ENCODE data around the gene BATF3.
"Not testable (repeated sequence)": the region's sequence is repeated elsewhere in the genome, so short reads cannot be mapped to it uniquely, and the experiment has no call there.

BATF3 gene, protein sequence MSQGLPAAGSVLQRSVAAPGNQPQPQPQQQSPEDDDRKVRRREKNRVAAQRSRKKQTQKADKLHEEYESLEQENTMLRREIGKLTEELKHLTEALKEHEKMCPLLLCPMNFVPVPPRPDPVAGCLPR

DNA sequence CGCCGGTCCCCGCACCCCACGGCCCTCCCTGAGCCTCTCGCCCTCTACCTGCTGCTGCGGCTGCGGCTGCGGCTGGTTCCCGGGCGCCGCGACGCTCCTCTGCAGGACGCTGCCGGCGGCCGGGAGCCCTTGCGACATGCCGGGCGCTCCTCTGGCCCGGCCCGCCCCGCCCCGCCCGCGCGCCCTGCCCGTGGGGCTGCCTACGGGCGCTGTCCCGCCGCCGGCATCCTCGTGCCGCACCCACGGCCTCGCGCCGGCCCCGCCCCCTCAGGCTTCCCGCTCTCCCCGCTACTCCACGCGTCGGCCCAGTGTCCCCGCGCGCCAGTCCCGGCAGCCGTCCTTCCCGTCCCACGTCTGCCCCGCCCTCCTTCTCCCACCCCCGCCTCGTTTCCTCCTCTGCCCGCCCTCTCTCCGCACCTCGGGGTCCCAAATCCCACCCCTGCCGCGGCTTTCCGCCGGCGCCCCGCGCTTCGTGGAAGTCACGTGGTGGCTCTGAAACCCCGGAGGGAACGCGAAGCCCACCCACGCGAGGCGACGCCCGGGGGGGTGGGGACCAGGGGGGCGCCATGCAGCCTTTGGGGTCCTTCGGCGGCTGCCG is at the start of gene BATF3:
TSS of gene BATF3 (minus strand) at position 216 of the 598 bp plus-strand sequence. CDS start at position 138, 78 bp downstream.
- no peak for DNase-seq (ENCODE audit: low read depth in 2 of 2)

DNA sequence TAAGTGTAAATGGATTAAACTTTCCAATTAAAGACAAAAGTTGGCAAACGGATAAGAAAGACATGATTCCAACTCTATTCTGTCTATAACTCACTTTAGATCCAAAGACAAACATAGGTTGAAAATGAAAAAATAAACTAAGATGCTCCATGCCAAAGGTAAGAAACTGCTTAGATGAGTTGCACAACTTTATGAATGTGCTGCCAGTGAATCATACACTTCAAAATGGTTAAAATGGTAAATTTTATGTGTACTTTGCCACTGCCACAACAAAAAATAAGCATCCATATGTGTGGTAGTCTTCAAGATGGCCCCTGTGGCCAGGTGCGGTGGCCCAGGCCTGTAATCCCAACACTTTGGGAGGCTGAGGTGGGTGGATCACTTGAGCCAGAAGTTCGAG is 46.9 kb upstream of the BATF3 start:
- DNase-seq (ENCODE audit: low read depth in 2 of 2), result no peak

DNA sequence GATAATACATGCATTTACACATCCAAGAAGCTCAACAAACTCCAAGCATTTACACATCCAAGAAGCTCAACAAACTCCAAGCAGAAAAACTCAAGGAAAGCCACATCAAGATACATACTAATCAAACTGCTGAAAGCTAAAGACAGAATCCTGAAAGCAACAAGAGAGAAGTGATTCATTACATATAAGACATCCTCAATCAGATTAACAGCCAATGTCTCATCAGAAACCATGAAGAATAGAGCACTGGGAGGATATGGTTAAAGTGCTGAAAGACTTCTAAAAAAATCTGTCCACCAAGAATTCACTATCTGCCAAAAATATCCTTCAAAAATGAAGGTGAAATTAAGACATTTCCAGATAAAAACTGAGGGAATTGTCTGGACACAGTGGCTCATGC is 45.7 kb upstream of the BATF3 start:
- no peak for DNase-seq (ENCODE audit: low read depth in 2 of 2)

DNA sequence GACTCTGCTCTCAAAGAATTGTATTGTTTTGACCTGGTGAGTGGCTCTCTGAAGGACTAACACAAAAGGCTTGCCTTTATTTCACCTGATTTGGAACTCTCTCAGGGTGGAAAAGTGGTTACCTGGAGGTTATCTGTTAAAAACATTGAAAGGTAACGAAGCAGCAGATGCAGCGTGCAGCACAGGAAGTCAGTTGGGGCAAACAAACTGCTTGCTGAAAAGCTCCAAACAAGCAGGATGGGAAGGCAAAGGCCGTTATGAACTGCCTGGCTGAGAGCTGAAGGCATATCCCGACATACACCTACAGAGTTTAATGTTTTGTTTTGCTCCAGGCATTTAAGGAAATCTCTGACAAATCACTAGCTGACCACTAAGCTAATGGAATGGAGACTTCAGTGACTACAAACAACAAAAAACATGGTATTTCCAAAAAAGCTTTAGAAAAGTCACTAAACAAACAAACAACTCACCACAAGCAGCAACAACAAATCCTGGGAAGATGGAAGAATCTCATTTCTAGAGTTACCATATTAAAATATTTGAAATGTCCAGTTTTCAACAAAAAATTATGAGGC is 44.3 kb upstream of the BATF3 start:
- DNase-seq (ENCODE audit: low read depth in 2 of 2), result no peak

DNA sequence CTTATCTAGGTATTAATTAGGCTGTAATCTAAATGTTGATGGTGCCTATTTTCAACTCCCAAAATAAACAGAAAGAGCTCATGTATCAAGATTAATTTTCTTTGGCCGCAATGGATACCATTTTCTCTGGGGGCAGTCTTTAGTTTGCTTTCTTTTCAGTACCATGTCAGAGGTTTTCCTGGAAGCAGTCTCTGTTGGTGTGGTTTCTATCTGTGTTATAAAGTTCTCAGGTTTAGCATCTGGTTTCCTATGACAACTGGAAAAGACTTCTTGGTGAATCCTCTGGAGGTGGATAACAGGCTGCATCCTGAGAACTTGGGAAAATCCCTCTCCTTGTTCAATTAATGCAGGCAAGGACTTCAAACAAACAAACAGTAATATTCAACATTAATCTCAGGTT is 38.7 kb upstream of the BATF3 start:
- DNase-seq (ENCODE audit: low read depth in 2 of 2), result no peak

DNA sequence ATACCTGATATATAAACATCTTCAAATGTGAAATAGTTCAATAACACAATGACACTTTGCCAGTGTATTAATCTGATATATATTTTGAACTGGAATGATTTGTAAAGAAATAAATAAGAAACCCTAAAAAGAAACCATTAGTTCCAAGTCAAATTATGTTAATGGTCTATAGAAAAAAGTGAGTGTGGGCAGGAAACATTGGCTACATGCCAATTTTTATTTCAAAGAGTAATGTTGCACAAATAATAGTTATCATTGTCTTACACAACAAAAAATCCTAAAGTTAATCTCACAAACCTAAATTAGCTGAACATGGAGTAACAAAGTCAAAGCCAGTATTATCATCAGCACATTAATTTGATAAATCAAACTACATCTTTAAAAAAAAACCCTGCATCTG is 37.9 kb upstream of the BATF3 start:
- no peak for DNase-seq (ENCODE audit: low read depth in 2 of 2)

DNA sequence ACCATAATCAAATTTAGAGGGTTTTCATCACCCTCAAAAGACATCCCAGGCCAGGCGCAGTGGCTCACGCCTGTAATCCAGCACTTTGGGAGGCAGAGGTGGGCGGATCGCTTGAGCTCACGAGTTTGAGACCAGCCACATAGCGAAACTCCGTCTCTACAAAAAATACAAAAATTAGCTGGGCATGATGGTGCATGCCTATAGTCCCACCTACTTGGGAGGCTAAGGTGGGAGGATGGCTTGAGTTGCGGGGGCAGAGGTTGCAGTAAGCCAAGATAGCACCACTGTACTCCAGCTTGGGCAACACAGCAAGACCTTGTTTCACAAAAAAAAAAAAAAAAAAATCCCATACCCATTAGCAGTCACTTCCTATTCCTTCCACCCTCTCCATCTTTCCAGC is 33.5 kb upstream of the BATF3 start:
- DNase-seq (ENCODE audit: low read depth in 2 of 2), result no peak

DNA sequence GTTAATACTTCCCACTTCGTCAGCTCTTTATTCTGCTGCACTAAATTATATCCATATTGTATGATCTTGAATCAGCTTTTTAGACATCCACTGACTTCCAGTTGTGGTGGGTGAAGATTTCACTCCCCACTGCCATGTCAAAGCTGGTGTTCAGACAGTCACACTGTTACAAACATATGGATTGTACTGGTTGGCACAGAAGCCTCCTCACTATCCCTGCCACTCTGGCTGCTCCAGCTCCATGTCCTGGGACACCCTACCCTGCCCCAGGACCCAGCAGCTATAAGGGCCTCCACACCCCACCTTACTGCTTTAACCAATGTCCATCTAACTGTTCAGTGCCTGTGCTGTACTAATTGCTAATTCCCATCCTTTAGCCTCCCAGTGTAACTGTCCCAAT is 32.0 kb upstream of the BATF3 start:
- DNase-seq (ENCODE audit: low read depth in 2 of 2), result no peak

DNA sequence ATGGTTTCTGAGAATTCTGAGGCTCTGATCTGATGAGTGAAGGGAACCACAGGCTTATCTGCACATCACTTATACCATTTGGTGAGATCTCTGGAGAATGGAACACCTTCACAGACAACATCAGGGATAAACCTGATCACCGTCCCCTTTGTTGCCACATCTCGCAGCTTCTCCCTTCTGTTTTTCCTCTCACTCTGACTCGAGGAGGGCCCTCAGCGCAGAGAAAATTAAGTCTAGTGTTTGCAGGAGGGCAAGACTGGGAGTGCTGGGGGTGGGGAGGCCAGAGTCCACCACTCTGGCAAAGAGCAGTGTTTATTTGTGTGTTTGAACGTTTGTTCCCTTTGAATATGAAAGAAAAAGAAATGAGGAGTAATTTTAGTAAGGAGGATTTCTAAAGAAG is 29.0 kb upstream of the BATF3 start:
- DNase-seq (ENCODE audit: low read depth in 2 of 2), result no peak

DNA sequence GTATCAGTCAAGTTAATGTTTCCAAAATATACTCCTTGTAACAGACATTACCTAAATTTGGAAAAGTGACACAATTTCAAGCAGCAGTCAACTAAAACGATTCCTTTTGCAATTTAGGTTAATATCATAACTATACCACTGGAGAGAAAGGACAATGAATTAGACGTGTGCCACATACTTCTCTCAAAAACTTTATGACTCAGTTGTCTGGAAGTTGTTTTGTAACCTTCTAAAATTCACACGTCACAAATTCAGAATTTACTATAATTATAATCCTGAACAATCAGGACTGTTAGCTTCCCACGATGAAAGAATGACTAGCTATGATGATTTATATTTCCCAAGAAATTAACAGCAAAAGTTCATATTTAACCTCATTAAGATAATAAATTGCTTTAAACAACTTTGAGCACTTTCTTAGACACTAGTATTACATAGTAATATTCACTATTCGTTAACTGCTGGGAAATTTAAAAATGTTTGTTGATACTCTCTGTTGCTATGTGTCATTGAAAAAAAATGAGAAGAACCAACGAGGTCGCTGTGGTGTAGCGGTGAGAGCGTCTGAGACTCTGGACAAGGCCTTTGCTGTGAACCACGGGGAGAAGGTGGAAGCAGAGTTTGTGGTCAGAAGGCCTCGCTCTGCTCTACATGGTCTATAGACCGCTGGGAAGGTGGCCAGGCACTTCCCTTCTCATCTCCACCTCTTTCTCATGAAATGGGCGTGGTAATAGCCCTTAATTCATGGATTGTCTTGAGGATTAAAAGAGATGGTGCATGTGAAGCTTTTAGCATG is 27.9 kb upstream of the BATF3 start:
- DNase-seq (ENCODE audit: low read depth in 2 of 2), result peak in 1 of 2 experiments; percentile 13

DNA sequence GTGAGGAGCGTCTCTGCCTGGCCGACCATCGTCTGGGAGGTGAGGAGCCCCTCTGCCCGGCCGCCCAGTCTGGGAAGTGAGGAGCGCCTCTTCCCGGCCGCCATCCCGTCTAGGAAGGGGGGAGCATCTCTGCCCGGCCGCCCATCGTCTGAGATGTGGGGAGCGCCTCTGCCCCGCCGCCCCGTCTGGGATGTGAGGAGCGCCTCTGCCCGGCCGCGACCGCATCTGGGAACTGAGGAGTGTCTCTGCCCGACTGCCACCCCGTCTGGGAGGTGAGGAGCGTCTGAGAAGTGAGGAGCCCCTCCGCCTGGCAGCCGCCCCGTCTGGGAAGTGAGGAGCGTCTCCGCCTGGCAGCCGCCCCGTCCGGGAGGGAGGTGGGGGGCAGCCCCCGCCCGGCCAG is 25.0 kb upstream of the BATF3 start:
- not testable (repeated sequence) for DNase-seq (ENCODE audit: low read depth in 2 of 2)

DNA sequence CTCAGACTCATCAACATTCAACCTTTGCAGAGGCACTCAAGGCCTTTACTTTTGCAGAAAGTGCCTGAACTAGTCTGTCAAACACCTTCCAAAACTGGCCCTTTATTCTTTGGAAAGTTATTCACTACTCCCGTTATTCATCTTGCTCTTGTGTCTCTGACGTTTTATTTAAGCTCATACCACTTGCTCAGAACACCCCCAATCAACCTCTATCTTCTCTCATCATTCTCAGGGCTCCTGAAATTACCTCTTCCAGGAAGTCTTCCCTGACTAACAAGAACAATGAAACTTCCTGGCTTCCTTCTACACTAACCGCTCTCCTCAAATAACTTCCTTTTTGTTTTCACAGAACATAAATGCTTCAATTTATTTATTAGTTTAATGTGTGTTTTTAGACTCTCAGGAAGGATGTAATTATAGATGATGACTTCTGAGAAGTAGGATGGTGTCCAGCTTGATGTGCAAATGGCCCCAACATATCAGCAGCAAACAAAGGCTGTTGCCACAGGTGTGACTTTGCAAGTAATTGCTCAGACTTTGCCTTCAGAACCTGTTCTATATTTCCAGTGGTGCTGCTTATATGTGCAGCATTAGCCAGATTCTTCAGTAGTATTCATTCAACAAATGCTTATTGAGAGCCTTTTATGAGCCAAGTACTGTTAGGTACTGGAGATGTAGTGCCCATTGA is 22.8 kb upstream of the BATF3 start:
- no peak for DNase-seq (ENCODE audit: low read depth in 2 of 2)

DNA sequence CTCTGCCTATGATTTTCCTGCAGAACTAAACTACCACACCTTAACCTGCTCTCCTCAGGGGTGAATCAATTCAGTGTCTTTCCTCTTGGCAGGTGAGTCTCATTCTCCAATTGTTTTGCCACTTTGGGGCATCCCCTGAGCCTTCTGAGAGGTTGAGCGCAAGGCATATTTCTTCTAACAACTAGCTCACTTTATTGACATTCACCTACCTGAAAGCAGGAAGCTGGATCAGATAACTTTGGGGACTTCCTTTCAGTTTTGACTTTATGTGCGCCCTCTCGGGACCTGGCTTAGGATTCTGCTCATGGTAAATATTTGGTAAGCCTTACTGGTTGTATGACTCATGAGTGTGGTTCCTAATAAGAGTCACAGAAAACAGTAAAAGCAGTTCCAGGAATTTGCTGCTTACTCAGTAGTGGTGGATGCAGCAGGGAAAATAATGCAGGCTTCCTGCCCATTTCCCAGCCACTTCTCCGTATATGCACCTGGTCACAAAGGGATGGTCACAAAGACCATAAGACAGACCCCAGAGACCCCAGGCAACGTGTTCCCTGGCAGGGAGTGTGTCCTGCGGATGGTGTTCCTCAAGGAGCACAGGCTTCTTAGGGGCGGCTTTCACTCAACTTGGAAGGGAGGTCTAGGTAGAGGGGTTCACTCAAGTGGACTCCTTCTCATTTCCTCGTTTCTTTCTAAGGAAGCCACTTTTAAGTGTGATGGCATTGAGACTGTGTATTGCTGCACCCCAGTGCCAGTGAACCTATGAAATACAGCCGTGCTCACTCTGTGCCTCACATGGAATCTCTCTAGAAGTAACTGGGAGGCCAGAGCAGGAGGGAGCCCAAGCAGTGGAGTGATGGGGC is 22.0 kb upstream of the BATF3 start:
- DNase-seq (ENCODE audit: low read depth in 2 of 2), result peak; percentile 50 to 55

DNA sequence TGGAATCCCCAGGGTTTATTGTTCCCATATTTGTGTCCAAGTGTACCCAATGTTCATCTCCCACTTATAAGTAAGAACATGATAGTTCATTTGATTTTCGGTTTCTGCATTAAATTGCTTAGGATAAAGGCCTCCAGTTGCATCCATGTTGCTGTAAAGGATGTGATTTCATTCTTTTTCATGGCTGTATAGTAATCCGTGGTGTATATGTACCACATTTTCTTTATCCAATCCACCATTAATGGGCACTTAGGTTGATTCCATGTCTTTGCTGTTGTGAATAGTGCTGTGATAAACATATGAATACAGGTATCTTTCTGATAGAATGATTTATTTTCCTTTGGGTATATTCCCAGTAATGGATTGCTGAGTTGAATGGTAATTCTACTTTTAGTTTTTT is 20.0 kb upstream of the BATF3 start:
- DNase-seq (ENCODE audit: low read depth in 2 of 2), result no peak

DNA sequence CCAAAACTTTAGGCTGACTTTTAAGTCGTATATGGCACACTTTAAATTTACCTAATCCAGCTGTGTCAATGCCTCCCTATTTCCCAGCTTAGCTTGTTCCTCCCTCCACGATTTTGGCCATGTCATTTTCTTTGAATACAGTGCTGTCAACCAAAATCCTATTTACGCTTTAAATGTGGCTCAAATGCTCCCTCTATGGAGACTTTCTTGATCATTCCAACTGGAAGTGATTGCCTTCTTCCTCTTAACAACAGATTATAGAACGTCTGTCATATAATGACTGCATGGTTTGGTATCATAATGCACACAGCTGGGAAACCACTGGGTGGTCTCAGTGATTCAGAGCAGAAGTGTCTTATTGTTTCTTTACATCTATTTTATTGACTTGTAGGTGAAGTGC is 18.9 kb upstream of the BATF3 start:
- peak in 1 of 2 experiments; percentile 18 for DNase-seq (ENCODE audit: low read depth in 2 of 2)

DNA sequence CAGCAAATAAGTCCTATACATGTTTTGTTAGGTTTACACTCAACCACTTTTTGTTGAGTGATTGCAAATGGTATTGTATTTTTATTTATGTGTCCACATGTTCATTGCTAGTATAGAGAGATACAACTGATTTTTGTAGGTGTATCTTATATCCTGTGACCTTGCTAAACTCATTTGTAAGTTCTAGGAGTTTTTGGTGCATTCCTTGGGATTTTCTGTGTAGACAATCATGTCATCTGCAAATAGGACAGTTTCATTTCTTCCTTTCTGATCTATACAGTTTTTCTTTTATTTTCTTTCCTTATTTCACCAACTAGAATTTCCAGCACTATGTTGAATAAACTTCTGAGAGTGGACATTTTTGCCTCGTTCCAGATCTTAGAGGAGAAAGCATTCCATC is 16.5 kb upstream of the BATF3 start:
- no peak for DNase-seq (ENCODE audit: low read depth in 2 of 2)

DNA sequence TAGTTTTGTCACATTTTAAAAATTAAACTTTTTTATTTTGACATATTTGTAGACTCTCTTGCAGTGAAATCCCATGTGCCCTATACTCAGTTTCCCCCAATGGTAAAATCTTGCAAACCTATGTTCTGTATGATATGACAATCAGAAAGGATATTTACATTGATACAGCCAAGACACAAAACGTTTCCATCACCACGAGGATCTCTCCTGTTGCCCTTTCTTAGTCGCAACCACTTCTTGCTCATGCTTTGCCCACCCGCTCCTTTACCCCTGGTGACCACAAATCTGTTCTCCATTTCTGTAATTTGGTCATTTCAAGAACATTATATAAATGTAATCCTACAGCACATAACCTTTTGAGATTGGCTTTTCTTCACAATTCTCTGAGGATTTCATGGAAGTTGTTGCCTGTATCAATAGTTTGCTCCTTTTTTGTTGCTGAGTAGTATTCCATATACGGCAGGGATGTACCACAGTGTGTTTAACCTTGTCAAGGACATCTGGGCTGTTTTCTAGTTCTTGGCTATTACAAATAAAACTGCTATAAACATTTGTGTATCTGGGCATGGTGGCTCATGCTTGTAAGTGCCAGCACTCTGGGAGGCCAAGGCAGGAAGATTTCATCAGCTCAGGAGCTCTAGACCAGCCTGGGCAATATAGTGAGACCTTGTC is 14.0 kb upstream of the BATF3 start:
- DNase-seq (ENCODE audit: low read depth in 2 of 2), result no peak

DNA sequence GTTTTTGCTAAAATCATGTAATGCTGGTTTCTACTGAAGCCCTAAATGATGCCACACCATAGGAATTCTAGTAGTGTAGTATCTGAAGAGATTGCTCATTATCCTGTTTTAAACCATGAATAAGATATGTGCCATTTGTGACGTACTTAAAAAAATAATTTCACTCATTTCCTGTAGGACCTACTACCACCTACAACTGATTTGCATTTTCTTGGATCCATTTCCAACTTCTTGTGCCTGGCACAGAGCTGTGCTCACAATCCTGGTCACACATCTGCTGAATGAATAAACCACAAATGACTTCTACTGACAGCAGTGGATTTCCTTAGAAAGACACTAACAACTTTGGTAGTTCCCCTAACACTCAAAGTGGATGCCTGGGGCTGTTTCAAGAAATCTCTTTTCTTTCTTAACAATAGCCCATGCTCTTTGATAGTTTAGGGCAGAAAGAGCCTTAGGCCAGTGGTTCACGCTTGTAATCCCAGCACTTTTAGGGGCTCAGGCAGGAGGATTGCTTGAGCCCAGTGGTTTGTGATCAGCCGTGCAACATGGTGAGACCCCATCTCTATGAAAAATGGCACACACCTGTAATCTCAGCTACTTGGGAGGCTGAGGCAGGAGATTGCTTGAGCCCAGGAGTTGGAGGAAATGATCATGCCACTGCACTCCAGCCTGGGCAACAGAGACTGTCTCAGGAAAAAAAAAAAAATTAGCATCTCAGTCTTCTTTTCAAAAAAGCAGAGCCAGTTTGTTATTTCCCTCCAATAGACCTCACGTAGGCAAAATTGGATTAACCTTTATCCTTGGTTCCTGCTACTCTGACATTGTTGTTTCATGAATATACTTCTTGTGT is 13.0 kb upstream of the BATF3 start:
- peak; percentile 58 to 66 for DNase-seq (ENCODE audit: low read depth in 2 of 2)

DNA sequence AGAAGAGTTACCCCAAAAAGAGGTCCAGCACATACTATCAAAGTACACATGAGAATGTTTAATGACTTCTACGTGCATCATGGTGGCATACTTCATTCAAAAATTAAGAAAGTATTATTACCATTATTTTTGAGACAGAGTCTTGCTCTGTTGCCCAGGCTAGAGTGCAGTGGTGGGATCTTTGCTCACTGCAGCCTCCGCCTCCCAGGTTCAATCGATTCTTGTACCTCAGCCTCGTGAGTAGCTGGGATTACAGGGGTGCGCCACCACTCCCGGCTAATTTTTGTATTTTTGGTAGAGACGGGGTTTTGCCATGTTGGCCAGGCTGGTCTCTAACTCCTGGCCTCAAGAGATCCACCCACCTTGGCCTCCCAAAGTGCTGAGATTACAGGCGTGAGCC is 12.3 kb upstream of the BATF3 start:
- DNase-seq (ENCODE audit: low read depth in 2 of 2), result not testable (repeated sequence)

DNA sequence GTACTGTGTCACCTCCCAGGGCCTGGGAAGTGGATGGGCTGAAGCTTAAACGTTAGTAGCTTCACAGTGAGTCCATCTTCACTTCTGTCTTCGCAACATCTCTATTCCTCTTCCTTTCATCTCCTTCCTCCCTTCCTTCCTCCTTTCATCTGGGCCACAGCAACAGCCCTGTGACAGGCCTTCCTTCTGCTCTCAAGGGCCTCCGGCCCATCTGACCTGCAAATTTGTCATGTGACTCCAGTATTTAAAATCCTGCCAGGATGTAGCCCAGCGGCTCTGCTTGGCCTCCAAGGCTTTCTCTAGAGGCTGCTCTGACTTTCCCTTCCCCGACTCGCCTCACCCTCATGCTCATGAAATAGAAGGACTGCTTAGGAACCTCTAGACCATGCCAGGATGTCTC is 10.9 kb upstream of the BATF3 start:
- no peak for DNase-seq (ENCODE audit: low read depth in 2 of 2)

Measured in fibroblast of skin of left quadriceps (primary cell).